ENCODE measurements around the gene FERMT2. TPM values are rescaled to one million over a fixed set of nuclear protein-coding genes. Genes with fewer than 3 reads are reported as not detected.
A peak's percentile ranks its signal among the peaks of the same experiment; 100 is the strongest.

The FERMT2 gene
- polyA plus RNA-seq, 2 of the 4 experiments (the other 2 are of a cell fraction), result 42.9 to 102 TPM

- no peak for DNase-seq (ENCODE audit: low read depth in 1 of 2, low spot score in 1 of 2)
- 89% methylated on average over 6 of the region's 6 CpGs for WGBS (ENCODE audit: missing lambda C conversion rate)
- Histone ChIP-seq H3K4me2 (no peak overlapping the region), H3K27ac (no peak overlapping the region), H3K9me3 (no peaks in the 10 kb centered on the region), H3K4me3 (no peak overlapping the region), H3K4me1 (peaks cover 6% of the 10 kb centered on the region; the same call in 1 of the 3 replicates)
- ChIA-PET POLR2A (no interaction called here), CTCF (interaction anchor here (1.4 kb wide), 1 partner anchor 78 kb away, joined by 3 read pairs; no protein-coding TSS in a partner anchor)
- TF ChIP-seq POLR2AphosphoS2 (conservative IDR thresholded peaks at IDR 0.05; ENCODE audit: low read length), result no peak
- no peak for ATAC-seq
- FAIRE-seq, result no peak
Observed at GRCh38 chr14:52882824-52883223, 68.0 kb downstream of the FERMT2 start.

- DNase-seq (ENCODE audit: low read depth in 1 of 2, low spot score in 1 of 2) (no peak), FAIRE-seq (no peak), ATAC-seq (no peak)
- Histone ChIP-seq H3K4me1 (peaks cover 12% of the 10 kb centered on the region; the same call in 2 of the 3 replicates), H3K27ac (peak overlapping the region in 1 of 2 experiments; percentile 25; a peak in 1 of 6 replicates), H3K4me3 (no peak overlapping the region), H3K4me2 (no peak overlapping the region), H3K9me3 (no peaks in the 10 kb centered on the region)
- 79% methylated on average over 5 of the region's 5 CpGs for WGBS (ENCODE audit: missing lambda C conversion rate)
- CTCF ChIA-PET, result interaction anchor here (1.4 to 1.8 kb wide), 2 partner anchors 12 to 42 kb away, joined by 3 to 4 read pairs; no protein-coding TSS in a partner anchor
- POLR2A ChIA-PET, result no interaction called here
- TF ChIP-seq FOSL2 (IDR thresholded peaks at IDR 0.05) (no peak), FOSL2 (CRISPR knock-in tag; IDR thresholded peaks at IDR 0.05) (no peak), ATOH8 (CRISPR knock-in tag; IDR thresholded peaks at IDR 0.05; ENCODE audit: low read depth) (no peak), JUNB (IDR thresholded peaks at IDR 0.05) (no peak), HMGXB4 (CRISPR knock-in tag; IDR thresholded peaks at IDR 0.05; ENCODE audit: borderline replicate concordance) (no peak), ZFP36 (IDR thresholded peaks at IDR 0.05; ENCODE audit: borderline replicate concordance, partially characterized antibody) (no peak), USF2 (IDR thresholded peaks at IDR 0.05) (no peak), MAZ (IDR thresholded peaks at IDR 0.05; ENCODE audit: borderline replicate concordance, low read depth, low read length) (no peak), FOSB (CRISPR knock-in tag; IDR thresholded peaks at IDR 0.05) (no peak), HEYL (CRISPR knock-in tag; IDR thresholded peaks at IDR 0.05) (no peak), HOXB5 (CRISPR knock-in tag; IDR thresholded peaks at IDR 0.05) (no peak), NFE2L2 (conservative IDR thresholded peaks at IDR 0.05; ENCODE audit: low read length) (no peak), TP53 (CRISPR knock-in tag; IDR thresholded peaks at IDR 0.05) (no peak), NPAS2 (CRISPR knock-in tag; IDR thresholded peaks at IDR 0.05; ENCODE audit: borderline replicate concordance) (no peak), RAD21 (conservative IDR thresholded peaks at IDR 0.05 in 1 of 2, IDR thresholded peaks at IDR 0.05 in 1 of 2) (no peak), RNF2 (IDR thresholded peaks at IDR 0.05; ENCODE audit: borderline replicate concordance, low read depth) (no peak), KDM1A (IDR thresholded peaks at IDR 0.05; ENCODE audit: low read depth) (no peak), CBX2 (IDR thresholded peaks at IDR 0.05; ENCODE audit: borderline replicate concordance, low read depth) (no peak)
Observed at GRCh38 chr14:52879958-52880357, 70.9 kb downstream of the FERMT2 start.

- 96% methylated on average over 3 of the region's 3 CpGs for WGBS (ENCODE audit: missing lambda C conversion rate)
- Histone ChIP-seq H3K4me2 (no peak overlapping the region), H3K27ac (no peak overlapping the region), H3K4me1 (peaks cover 18% of the 10 kb centered on the region; the same call in 2 of the 3 replicates), H3K4me3 (no peak overlapping the region), H3K9me3 (no peaks in the 10 kb centered on the region)
- no peak for DNase-seq (ENCODE audit: low read depth in 1 of 2, low spot score in 1 of 2)
- CTCF ChIA-PET, result interaction anchor here (1.8 kb wide), 1 partner anchor 13 kb away, joined by 4 read pairs; no protein-coding TSS in a partner anchor
- ATAC-seq, result no peak
- POLR2A ChIA-PET, result no interaction called here
- FAIRE-seq, result no peak
- no peak for TF ChIP-seq MYC (IDR thresholded peaks at IDR 0.05; ENCODE audit: borderline replicate concordance, low read length)
- TF ChIP-seq ZNF302 (CRISPR knock-in tag; IDR thresholded peaks at IDR 0.05), result no peak
- TF ChIP-seq RNF2 (IDR thresholded peaks at IDR 0.05; ENCODE audit: borderline replicate concordance, low read depth), result no peak
- TF ChIP-seq ELK1 (IDR thresholded peaks at IDR 0.05; ENCODE audit: low read depth, low read length), result no peak
- no peak for TF ChIP-seq EHMT2 (IDR thresholded peaks at IDR 0.05; ENCODE audit: low read depth)
- no peak for TF ChIP-seq JUNB (IDR thresholded peaks at IDR 0.05)
- TF ChIP-seq REST (IDR thresholded peaks at IDR 0.05), result no peak
- TF ChIP-seq MAZ (IDR thresholded peaks at IDR 0.05; ENCODE audit: borderline replicate concordance, low read depth, low read length), result no peak
- TF ChIP-seq ESRRA (IDR thresholded peaks at IDR 0.05; ENCODE audit: borderline replicate concordance, low read length), result no peak
- TF ChIP-seq FOSL2 (IDR thresholded peaks at IDR 0.05), result no peak
- no peak for TF ChIP-seq FOSL2 (CRISPR knock-in tag; IDR thresholded peaks at IDR 0.05)
Observed at GRCh38 chr14:52878946-52879345, 71.9 kb downstream of the FERMT2 start.
